Smooth muscle cell (in vitro differentiated cells): ENCODE measurements around the gene DSG2. TPM values are rescaled to one million over a fixed set of nuclear protein-coding genes. Genes with fewer than 3 reads are reported as not detected.
A peak's percentile ranks its signal among the peaks of the same experiment; 100 is the strongest.

ENCODE experiments used
- DNase-seq: peaks from one replicate; lab custom pipeline; 2025; ENCODE audit not compliant: unreplicated experiment; lab: John Stamatoyannopoulos, UW
- H2AFZ ChIP-seq: fragments of 200-600 bp; sonication (generic); 2 replicates; pipeline ENCODE4 v1.6.0; 2016; ENCODE audit warnings: antibody characterized with exemption, low read depth, mild to moderate bottlenecking
- H3F3A ChIP-seq: fragments of 200-600 bp; sonication (generic); 2 replicates; pipeline ENCODE4 v1.6.0; 2017; ENCODE audit warnings: antibody characterized with exemption, low read depth
- H3K27ac ChIP-seq: fragments of 200-600 bp; sonication (generic); 2 replicates; pipeline ENCODE4 v1.5.1; 2016; ENCODE audit warnings: low read depth, mild to moderate bottlenecking
- H3K27me3 ChIP-seq: fragments of 200-600 bp; sonication (generic); 2 replicates; pipeline ENCODE4 v1.6.1; 2016; ENCODE audit warnings: low read depth, mild to moderate bottlenecking
- H3K36me3 ChIP-seq: fragments of 200-600 bp; sonication (generic); 2 replicates; pipeline ENCODE4 v1.5.1; 2016; ENCODE audit warnings: low read depth
- H3K4me1 ChIP-seq: fragments of 200-600 bp; sonication (generic); 2 replicates; pipeline ENCODE4 v1.5.1; 2016; ENCODE audit warnings: low read depth
- H3K4me2 ChIP-seq: fragments of 200-600 bp; sonication (generic); 2 replicates; pipeline ENCODE4 v1.6.0; 2016; ENCODE audit warnings: mild to moderate bottlenecking
- H3K4me3 ChIP-seq: fragments of 200-600 bp; sonication (generic); 2 replicates; pipeline ENCODE4 v1.5.1; 2016; ENCODE audit warnings: mild to moderate bottlenecking
- H3K79me2 ChIP-seq: fragments of 200-600 bp; sonication (generic); 2 replicates; pipeline ENCODE4 v1.6.0; 2016; ENCODE audit warnings: low read depth, mild to moderate bottlenecking
- H3K9ac ChIP-seq: fragments of 200-600 bp; sonication (generic); 2 replicates; pipeline ENCODE4 v1.6.0; 2016; ENCODE audit warnings: low read depth
- H3K9me3 ChIP-seq: fragments of 200-600 bp; sonication (generic); replicated peaks from 2 replicates; pipeline ENCODE4 v1.5.1; 2016; ENCODE audit warnings: low read depth
- H4K20me1 ChIP-seq: fragments of 200-600 bp; sonication (generic); 2 replicates; pipeline ENCODE4 v1.6.0; 2016; ENCODE audit warnings: low read depth
- WGBS: methylation state at CpG from one replicate; pipeline ENCODE4 v1.1.7; 2016; ENCODE audit warnings: low lambda C conversion rate; 5-methylcytosine and 5-hydroxymethylcytosine counted together
- polyA plus RNA-seq: library from polyadenylated mRNA; unstranded; fragments of >200 nt; fragmentation: Nextera tagmentation; extraction: Ambion mirVana; gene quantifications from 2 replicates; pipeline ENCODE4 v1.2.1, GENCODE V29; 2016
- total RNA-seq: library from RNA; depleted of rRNA; stranded (reverse); fragments of >200 nt; gene quantifications from 2 replicates; pipeline ENCODE4 v1.2.3, GENCODE V29; 2014
- TF ChIP-seq, protein P1 (sequence below): fragments of 200-600 bp; sonication (generic); IDR thresholded peaks from 2 replicates; pipeline ENCODE4 v1.5.1; 2017; ENCODE audit warnings: borderline replicate concordance, mild to moderate bottlenecking, antibody characterized with exemption; ENCODE audit not compliant: insufficient read depth, poor library complexity, severe bottlenecking

Gene DSG2
- total and polyA plus RNA-seq, 2 experiments from 2014 or later, result 53.9 to 138 TPM

GRCh38 chr18:31551883-31552282 is 53.9 kb downstream of the DSG2 start:
- no peaks in the 10 kb centered on the region for H3K79me2 ChIP-seq
- DNase-seq, result no peak
- H2AFZ ChIP-seq, result no peak overlapping the region
- H3K27me3 ChIP-seq, result no peaks in the 10 kb centered on the region
- H3K4me1 ChIP-seq, result no peaks in the 10 kb centered on the region
- no peak overlapping the region for H3K4me2 ChIP-seq
- no peaks in the 10 kb centered on the region for H3K9me3 ChIP-seq
- no peaks in the 10 kb centered on the region for H3K36me3 ChIP-seq
- no peak overlapping the region for H3K9ac ChIP-seq
- no peaks in the 10 kb centered on the region for H4K20me1 ChIP-seq
- no peaks in the 10 kb centered on the region for H3F3A ChIP-seq
- WGBS, result 99% methylated on average over 3 of the region's 3 CpGs
- H3K4me3 ChIP-seq, result no peak overlapping the region
- H3K27ac ChIP-seq, result no peak overlapping the region
- TF ChIP-seq, protein P1, sequence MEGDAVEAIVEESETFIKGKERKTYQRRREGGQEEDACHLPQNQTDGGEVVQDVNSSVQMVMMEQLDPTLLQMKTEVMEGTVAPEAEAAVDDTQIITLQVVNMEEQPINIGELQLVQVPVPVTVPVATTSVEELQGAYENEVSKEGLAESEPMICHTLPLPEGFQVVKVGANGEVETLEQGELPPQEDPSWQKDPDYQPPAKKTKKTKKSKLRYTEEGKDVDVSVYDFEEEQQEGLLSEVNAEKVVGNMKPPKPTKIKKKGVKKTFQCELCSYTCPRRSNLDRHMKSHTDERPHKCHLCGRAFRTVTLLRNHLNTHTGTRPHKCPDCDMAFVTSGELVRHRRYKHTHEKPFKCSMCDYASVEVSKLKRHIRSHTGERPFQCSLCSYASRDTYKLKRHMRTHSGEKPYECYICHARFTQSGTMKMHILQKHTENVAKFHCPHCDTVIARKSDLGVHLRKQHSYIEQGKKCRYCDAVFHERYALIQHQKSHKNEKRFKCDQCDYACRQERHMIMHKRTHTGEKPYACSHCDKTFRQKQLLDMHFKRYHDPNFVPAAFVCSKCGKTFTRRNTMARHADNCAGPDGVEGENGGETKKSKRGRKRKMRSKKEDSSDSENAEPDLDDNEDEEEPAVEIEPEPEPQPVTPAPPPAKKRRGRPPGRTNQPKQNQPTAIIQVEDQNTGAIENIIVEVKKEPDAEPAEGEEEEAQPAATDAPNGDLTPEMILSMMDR, result no peak

- Histone ChIP-seq H3K79me2 (no peaks in the 10 kb centered on the region), H2AFZ (no peak overlapping the region), H3K36me3 (no peaks in the 10 kb centered on the region), H3K9me3 (no peaks in the 10 kb centered on the region), H3K27me3 (no peaks in the 10 kb centered on the region), H3K4me2 (no peak overlapping the region), H3K9ac (no peak overlapping the region), H3K27ac (no peak overlapping the region), H3K4me1 (no peaks in the 10 kb centered on the region), H3F3A (no peaks in the 10 kb centered on the region), H4K20me1 (no peaks in the 10 kb centered on the region), H3K4me3 (no peak overlapping the region)
- WGBS, result 54% methylated on average over 6 of the region's 6 CpGs
- TF ChIP-seq, protein P1, result peak; percentile 18
- DNase-seq, result no peak
These were observed 55.8 kb downstream of the DSG2 start for GRCh38 chr18:31553800-31554199.

GRCh38 chr18:31554776-31555175 is 56.8 kb downstream of the DSG2 start:
- WGBS, result 62% methylated on average over 5 of the region's 5 CpGs
- Histone ChIP-seq H3K27me3 (no peaks in the 10 kb centered on the region), H4K20me1 (no peaks in the 10 kb centered on the region), H3K4me1 (no peaks in the 10 kb centered on the region), H3K79me2 (no peaks in the 10 kb centered on the region), H3K4me2 (no peak overlapping the region), H3F3A (no peaks in the 10 kb centered on the region), H3K27ac (no peak overlapping the region), H3K9ac (no peak overlapping the region), H3K36me3 (no peaks in the 10 kb centered on the region), H2AFZ (no peak overlapping the region), H3K4me3 (no peak overlapping the region), H3K9me3 (no peaks in the 10 kb centered on the region)
- DNase-seq, result no peak
- TF ChIP-seq, protein P1, result no peak

DNA sequence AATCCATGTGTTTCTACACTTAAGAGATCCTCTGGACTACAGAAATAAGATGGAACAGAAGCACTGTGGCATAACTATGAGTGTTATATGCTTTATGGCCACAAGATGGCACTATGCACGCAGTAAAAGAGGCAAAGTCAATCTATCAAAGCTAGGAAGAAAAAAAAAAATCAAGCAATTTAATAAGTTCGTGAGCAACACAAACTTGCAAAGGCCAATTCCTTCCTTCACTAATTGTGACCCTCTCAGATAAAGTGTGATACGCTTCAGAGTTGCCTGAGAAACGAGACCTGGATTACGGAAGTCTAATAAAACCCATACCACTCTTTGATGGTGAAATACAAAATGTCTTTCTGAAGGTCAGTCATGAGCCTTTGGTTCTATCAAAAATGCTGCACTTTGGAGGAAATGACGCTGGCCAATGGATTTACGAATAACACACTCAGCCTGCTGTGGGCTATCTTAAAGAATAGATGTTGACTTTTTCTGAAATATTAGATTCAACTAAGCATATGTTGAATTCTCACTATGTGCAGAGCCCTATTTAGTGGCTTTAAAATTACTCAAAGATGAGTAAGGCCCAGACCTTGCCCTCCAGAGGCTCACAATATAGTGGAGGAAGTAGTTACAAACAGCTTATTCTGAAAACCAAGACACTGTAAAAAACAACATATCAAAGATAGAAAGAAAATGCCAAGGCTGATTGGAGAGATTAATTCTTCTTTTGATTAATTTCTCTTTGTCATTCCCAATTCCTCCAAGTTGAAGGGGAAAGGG is 58.2 kb downstream of the DSG2 start:
- TF ChIP-seq, protein P1, result peak; percentile 85
- H3K27ac ChIP-seq, result no peak overlapping the region
- no peak overlapping the region for H3K4me3 ChIP-seq
- H4K20me1 ChIP-seq, result no peaks in the 10 kb centered on the region
- no peaks in the 10 kb centered on the region for H3K27me3 ChIP-seq
- H2AFZ ChIP-seq, result no peak overlapping the region
- no peaks in the 10 kb centered on the region for H3F3A ChIP-seq
- H3K4me1 ChIP-seq, result no peaks in the 10 kb centered on the region
- H3K36me3 ChIP-seq, result no peaks in the 10 kb centered on the region
- H3K79me2 ChIP-seq, result no peaks in the 10 kb centered on the region
- 18% methylated on average over 7 of the region's 7 CpGs for WGBS
- H3K9ac ChIP-seq, result no peak overlapping the region
- H3K4me2 ChIP-seq, result peak overlapping the region; percentile 68
- no peaks in the 10 kb centered on the region for H3K9me3 ChIP-seq
- DNase-seq, result no peak
